ENCODE measurements around the gene CLN6. TPM values are rescaled to one million over a fixed set of nuclear protein-coding genes. Genes with fewer than 3 reads are reported as not detected.

Gene CLN6
- total and polyA plus RNA-seq, 2 experiments from 2014 or later = 10.7 to 18.7 TPM

DNA sequence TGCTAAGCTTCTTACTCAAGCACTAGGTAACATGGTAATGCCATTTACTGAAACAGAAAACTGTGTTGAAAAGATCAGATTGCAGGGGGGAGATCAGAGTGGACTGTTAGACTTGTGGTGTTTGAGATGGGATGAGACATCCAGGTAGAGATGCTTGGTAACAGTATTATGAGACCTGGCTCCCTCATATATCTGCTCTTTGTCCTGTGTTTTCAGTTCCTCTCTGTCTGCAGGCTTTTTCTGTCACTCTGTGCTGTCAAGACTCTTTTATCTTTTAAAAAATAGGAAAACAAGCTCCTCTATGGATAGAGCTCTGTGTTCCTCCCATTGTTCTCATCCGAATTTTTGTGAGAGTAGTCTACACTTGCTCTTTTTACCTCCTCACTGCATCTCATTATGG, 72.5 kb downstream of the CLN6 start:
- Histone ChIP-seq H3K27ac (peak overlapping the region; percentile 77), H4K20me1 (ENCODE audit: insufficient read depth, poor library complexity, severe bottlenecking) (no peaks in the 10 kb centered on the region), H3K79me2 (peaks cover 30% of the 10 kb centered on the region), H3K27me3 (no peaks in the 10 kb centered on the region), H3K4me1 (ENCODE audit: insufficient read depth) (peaks cover 9% of the 10 kb centered on the region), H3K36me3 (replicated peaks; ENCODE audit: insufficient read depth, low read depth) (peaks cover 4% of the 10 kb centered on the region), H3K4me3 (no peak overlapping the region), H3K9me2 (replicated peaks; ENCODE audit: insufficient read depth) (no peaks in the 10 kb centered on the region), H3K4me2 (no peak overlapping the region), H2AFZ (no peak overlapping the region), H3K9me3 (ENCODE audit: low read depth) (no peaks in the 10 kb centered on the region)
- no peak for DNase-seq (ENCODE audit: low spot score)
- TF ChIP-seq EZH2 (IDR thresholded peaks at IDR 0.05; ENCODE audit: borderline replicate concordance) (no peak), EZH2phosphoT487 (IDR thresholded peaks at IDR 0.05; ENCODE audit: low read depth, severe bottlenecking, unreplicated experiment) (no peak)
- TF ChIP-seq, protein P1, sequence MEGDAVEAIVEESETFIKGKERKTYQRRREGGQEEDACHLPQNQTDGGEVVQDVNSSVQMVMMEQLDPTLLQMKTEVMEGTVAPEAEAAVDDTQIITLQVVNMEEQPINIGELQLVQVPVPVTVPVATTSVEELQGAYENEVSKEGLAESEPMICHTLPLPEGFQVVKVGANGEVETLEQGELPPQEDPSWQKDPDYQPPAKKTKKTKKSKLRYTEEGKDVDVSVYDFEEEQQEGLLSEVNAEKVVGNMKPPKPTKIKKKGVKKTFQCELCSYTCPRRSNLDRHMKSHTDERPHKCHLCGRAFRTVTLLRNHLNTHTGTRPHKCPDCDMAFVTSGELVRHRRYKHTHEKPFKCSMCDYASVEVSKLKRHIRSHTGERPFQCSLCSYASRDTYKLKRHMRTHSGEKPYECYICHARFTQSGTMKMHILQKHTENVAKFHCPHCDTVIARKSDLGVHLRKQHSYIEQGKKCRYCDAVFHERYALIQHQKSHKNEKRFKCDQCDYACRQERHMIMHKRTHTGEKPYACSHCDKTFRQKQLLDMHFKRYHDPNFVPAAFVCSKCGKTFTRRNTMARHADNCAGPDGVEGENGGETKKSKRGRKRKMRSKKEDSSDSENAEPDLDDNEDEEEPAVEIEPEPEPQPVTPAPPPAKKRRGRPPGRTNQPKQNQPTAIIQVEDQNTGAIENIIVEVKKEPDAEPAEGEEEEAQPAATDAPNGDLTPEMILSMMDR (IDR thresholded peaks at IDR 0.05; ENCODE audit: poor library complexity) = no peak
- WGBS (ENCODE audit: low lambda C conversion rate, missing lambda C conversion rate) = 0% methylated on average over 1 of the region's 1 CpG

Other genes with a start within 250 kb of the CLN6 start
- gene PIAS1, start 175.4 kb downstream of the CLN6 start, total RNA-seq = 22.6 and 31.3 TPM in 2 replicates
- 45.4 and 66.8 TPM in 2 replicates for gene PIAS1, start 175.4 kb downstream of the CLN6 start, polyA plus RNA-seq
- 44.8 and 49.6 TPM in 2 replicates for gene CALML4, start 24.4 kb downstream of the CLN6 start, total RNA-seq
- gene CALML4, start 24.4 kb downstream of the CLN6 start, polyA plus RNA-seq = 72.7 and 79.8 TPM in 2 replicates
- 54.8 and 62.8 TPM in 2 replicates for gene FEM1B, start 48.0 kb upstream of the CLN6 start, total RNA-seq
- 11.9 and 12.1 TPM in 2 replicates for gene FEM1B, start 48.0 kb upstream of the CLN6 start, polyA plus RNA-seq
- 4.7 and 9.7 TPM in 2 replicates for gene ITGA11, start 202.4 kb upstream of the CLN6 start, total RNA-seq
- gene ITGA11, start 202.4 kb upstream of the CLN6 start, polyA plus RNA-seq = 19.2 and 19.6 TPM in 2 replicates